Ishikawa (cell line): ENCODE data around the gene IRF2BPL.

Experiments used
- CEBPB ChIP-seq: IDR thresholded peaks from 2 replicates; pipeline ENCODE4 v1.6.1; 2012
- CREB1 ChIP-seq: IDR thresholded peaks from 2 replicates; pipeline ENCODE4 v1.6.1; 2012; ENCODE audit warnings: low read depth
- EGR1 ChIP-seq: IDR thresholded peaks from 2 replicates; pipeline ENCODE4 v1.6.1; 2012
- EP300 ChIP-seq: IDR thresholded peaks from 2 replicates; pipeline ENCODE4 v1.6.1; 2012; ENCODE audit warnings: borderline replicate concordance
- FOXM1 ChIP-seq: IDR thresholded peaks from 2 replicates; pipeline ENCODE4 v1.6.1; 2012; ENCODE audit warnings: low read depth, borderline replicate concordance
- MAX ChIP-seq: IDR thresholded peaks from 2 replicates; pipeline ENCODE4 v1.6.1; 2012
- NFIC ChIP-seq: IDR thresholded peaks from 2 replicates; pipeline ENCODE4 v1.6.1; 2012
- RAD21 ChIP-seq: IDR thresholded peaks from 2 replicates; pipeline ENCODE4 v1.6.1; 2012; ENCODE audit warnings: low read depth
- REST ChIP-seq: IDR thresholded peaks from 2 replicates; pipeline ENCODE4 v1.6.1; 2012; ENCODE audit warnings: low read depth, mild to moderate bottlenecking
- TAF1 ChIP-seq: IDR thresholded peaks from 2 replicates; pipeline ENCODE4 v1.6.1; 2012; ENCODE audit warnings: low read depth, mild to moderate bottlenecking
- TCF12 ChIP-seq: IDR thresholded peaks from 2 replicates; pipeline ENCODE4 v1.6.1; 2012; ENCODE audit warnings: low read depth
- TEAD4 ChIP-seq: IDR thresholded peaks from 2 replicates; pipeline ENCODE4 v1.6.1; 2012
- USF1 ChIP-seq: IDR thresholded peaks from 2 replicates; pipeline ENCODE4 v1.6.1; 2012
- YY1 ChIP-seq: IDR thresholded peaks from 2 replicates; pipeline ENCODE4 v1.6.1; 2012; ENCODE audit warnings: low read depth
- ZBTB7A ChIP-seq: IDR thresholded peaks from 2 replicates; pipeline ENCODE4 v1.6.1; 2012; ENCODE audit warnings: low read depth

IRF2BPL gene

GRCh38 chr14:77074969-77075368 is 46.5 kb upstream of the IRF2BPL start:
- TF ChIP-seq TAF1, result no peak

GRCh38 chr14:77071938-77072388 is 43.5 kb upstream of the IRF2BPL start:
- TF ChIP-seq FOXM1, result no peak
- 0 out of 2 replicates have a peak, but pooled peaks have one; percentile 2 for TF ChIP-seq CEBPB

- TF ChIP-seq USF1, result no peak
- TF ChIP-seq FOXM1, result no peak
- TF ChIP-seq NFIC, result no peak
Observed at GRCh38 chr14:77069551-77069950, 41.0 kb upstream of the IRF2BPL start.

- TF ChIP-seq RAD21, result no peak
- TF ChIP-seq TCF12, result no peak
- no peak for TF ChIP-seq TAF1
- no peak for TF ChIP-seq CREB1
- TF ChIP-seq YY1, result no peak
- no peak for TF ChIP-seq EGR1
- no peak for TF ChIP-seq FOXM1
- TF ChIP-seq USF1, result no peak
- TF ChIP-seq ZBTB7A, result no peak
- TF ChIP-seq TEAD4, result no peak
- TF ChIP-seq CEBPB, result no peak
- no peak for TF ChIP-seq NFIC
- no peak for TF ChIP-seq EP300
- no peak for TF ChIP-seq MAX
- TF ChIP-seq REST, result no peak
Observed at GRCh38 chr14:77068517-77069200, 40.2 kb upstream of the IRF2BPL start.

- TF ChIP-seq REST (no peak), FOXM1 (no peak), RAD21 (peak; percentile 99), MAX (peak; percentile 39; the same call in 1 of the 2 replicates), TEAD4 (no peak), EGR1 (no peak), USF1 (no peak), CEBPB (0 out of 2 replicates have a peak, but pooled peaks have one; percentile 8), CREB1 (no peak), EP300 (no peak; the same call in 1 of the 2 replicates), NFIC (peak; percentile 79), YY1 (0 out of 2 replicates have a peak, but pooled peaks have one; percentile 5), ZBTB7A (peak; percentile 37; the same call in 1 of the 2 replicates), TCF12 (no peak), TAF1 (no peak)
Observed at GRCh38 chr14:77067632-77068516, 39.4 kb upstream of the IRF2BPL start.
